Esophagus squamous epithelium (tissue), 4 donors: Measurements from ENCODE around the gene EEF1AKMT3.

Experiments used
- POLR2A ChIP-seq, 4 donors: fragments of 450-650 bp; IDR thresholded peaks; one replicate each; pipeline ENCODE4 v1.6.1; 2017; ENCODE audit warnings: antibody characterized with exemption in 4 of 4, mild to moderate bottlenecking in 4 of 4, moderate library complexity in 3 of 4
- TF ChIP-seq, protein P1 (sequence below), 6 experiments: fragments of 450-650 bp in 4 of 6; fragments of 200-600 bp in 2 of 6; sonication (generic) in 2 of 6; IDR thresholded peaks; one replicate each; pipeline ENCODE4 v1.5.1; 2016 to 2019; ENCODE audit warnings: antibody characterized with exemption in 6 of 6, mild to moderate bottlenecking in 4 of 6, moderate library complexity in 4 of 6

DNA sequence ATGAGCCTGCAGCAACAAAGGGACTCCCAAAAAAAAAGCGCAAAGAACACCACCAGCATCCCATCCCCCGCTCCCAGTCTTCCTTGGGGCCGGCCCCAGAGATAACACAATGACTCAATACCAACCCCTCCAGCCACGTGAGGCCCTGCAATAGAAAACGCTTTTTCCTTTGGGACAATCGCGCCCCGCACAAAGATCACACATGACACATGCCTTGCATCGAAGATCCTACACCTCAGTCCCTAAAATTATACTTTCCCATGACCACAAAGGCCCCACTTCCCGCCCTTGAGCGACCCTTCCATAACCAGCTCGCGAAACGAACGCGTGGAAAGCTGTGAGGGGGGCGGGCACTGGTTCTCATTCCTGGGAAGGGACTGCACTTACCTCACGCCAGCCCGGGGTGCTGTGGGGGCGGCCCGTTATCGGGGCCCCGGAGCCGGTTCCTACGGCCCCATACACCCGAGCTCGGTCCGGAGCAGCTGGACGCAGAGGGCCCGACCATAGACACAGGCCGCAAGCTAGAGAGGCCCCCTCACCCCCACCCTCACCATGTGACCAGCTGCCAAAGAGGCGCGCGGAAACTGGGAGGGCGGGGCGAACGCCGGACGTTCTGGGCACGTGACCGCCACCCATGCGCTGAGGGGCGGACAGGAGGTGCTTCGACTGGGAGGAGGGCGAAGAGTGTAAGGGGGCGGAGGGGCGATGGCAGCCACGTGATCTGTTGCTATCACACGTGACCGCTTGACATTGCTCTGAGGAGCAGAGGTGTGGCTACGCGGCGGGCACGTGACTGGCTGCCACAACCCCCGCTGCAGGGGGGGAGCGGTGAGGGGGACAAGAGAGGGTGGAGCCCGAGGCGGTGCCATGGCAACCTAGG is 20.4 kb upstream of the EEF1AKMT3 start, which contains the start of gene CDK4:
- peak in 3 of 4 donors; percentile 58 to 78 (median 65) for TF ChIP-seq POLR2A (IDR thresholded peaks at IDR 0.05)
- TF ChIP-seq, protein P1, sequence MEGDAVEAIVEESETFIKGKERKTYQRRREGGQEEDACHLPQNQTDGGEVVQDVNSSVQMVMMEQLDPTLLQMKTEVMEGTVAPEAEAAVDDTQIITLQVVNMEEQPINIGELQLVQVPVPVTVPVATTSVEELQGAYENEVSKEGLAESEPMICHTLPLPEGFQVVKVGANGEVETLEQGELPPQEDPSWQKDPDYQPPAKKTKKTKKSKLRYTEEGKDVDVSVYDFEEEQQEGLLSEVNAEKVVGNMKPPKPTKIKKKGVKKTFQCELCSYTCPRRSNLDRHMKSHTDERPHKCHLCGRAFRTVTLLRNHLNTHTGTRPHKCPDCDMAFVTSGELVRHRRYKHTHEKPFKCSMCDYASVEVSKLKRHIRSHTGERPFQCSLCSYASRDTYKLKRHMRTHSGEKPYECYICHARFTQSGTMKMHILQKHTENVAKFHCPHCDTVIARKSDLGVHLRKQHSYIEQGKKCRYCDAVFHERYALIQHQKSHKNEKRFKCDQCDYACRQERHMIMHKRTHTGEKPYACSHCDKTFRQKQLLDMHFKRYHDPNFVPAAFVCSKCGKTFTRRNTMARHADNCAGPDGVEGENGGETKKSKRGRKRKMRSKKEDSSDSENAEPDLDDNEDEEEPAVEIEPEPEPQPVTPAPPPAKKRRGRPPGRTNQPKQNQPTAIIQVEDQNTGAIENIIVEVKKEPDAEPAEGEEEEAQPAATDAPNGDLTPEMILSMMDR (IDR thresholded peaks at IDR 0.05), result peak in 2 of 6 experiments; percentile 3 to 35
